Mesothelial cell of epicardium (in vitro differentiated cells): ENCODE results near the gene EPHA3. TPM values are rescaled to one million over a fixed set of nuclear protein-coding genes. Genes with fewer than 3 reads are reported as not detected.

Source experiments
- DNase-seq, 2 experiments: peaks; one replicate each; pipeline ENCODE4 v3.0.0; 2021; ENCODE audit warnings: low spot score in 2 of 2; ENCODE audit not compliant: unreplicated experiment in 2 of 2
- H3K27ac Mint-ChIP-seq: 2 replicates; pipeline ENCODE4 v1.8.0; 2021; ENCODE audit warnings: mixed read lengths
- H3K27me3 Mint-ChIP-seq: 2 replicates; pipeline ENCODE4 v1.8.0; 2021; ENCODE audit warnings: low read depth, mixed read lengths
- H3K36me3 Mint-ChIP-seq: 2 replicates; pipeline ENCODE4 v1.8.0; 2021; ENCODE audit warnings: mixed read lengths
- H3K4me1 Mint-ChIP-seq: 2 replicates; pipeline ENCODE4 v1.8.0; 2021; ENCODE audit warnings: mixed read lengths
- H3K4me3 Mint-ChIP-seq: 2 replicates; pipeline ENCODE4 v1.8.0; 2021; ENCODE audit warnings: mild to moderate bottlenecking, moderate library complexity, mixed read lengths
- H3K9me3 Mint-ChIP-seq: 2 replicates; pipeline ENCODE4 v1.8.0; 2021; ENCODE audit warnings: mixed read lengths
- total RNA-seq: library from RNA; stranded (reverse); gene quantifications from 3 replicates; pipeline ENCODE4 v1.2.1, GENCODE V29; 2021
- TF ChIP-seq, protein P1 (sequence below): fragments of 200-600 bp; sonication (generic); IDR thresholded peaks from one replicate; pipeline ENCODE4 v1.5.0; 2021; ENCODE audit warnings: antibody characterized with exemption; ENCODE audit not compliant: unreplicated experiment

EPHA3 gene
- total RNA-seq, 1 donor from 2014 or later: 4.5 TPM

GRCh38 chr3:89227218-89227617, 119.8 kb downstream of the EPHA3 start:
- peaks cover 11% of the 10 kb centered on the region for H3K4me1 Mint-ChIP-seq
- no peaks in the 10 kb centered on the region for H3K27me3 Mint-ChIP-seq
- H3K36me3 Mint-ChIP-seq: no peaks in the 10 kb centered on the region
- TF ChIP-seq, protein P1, sequence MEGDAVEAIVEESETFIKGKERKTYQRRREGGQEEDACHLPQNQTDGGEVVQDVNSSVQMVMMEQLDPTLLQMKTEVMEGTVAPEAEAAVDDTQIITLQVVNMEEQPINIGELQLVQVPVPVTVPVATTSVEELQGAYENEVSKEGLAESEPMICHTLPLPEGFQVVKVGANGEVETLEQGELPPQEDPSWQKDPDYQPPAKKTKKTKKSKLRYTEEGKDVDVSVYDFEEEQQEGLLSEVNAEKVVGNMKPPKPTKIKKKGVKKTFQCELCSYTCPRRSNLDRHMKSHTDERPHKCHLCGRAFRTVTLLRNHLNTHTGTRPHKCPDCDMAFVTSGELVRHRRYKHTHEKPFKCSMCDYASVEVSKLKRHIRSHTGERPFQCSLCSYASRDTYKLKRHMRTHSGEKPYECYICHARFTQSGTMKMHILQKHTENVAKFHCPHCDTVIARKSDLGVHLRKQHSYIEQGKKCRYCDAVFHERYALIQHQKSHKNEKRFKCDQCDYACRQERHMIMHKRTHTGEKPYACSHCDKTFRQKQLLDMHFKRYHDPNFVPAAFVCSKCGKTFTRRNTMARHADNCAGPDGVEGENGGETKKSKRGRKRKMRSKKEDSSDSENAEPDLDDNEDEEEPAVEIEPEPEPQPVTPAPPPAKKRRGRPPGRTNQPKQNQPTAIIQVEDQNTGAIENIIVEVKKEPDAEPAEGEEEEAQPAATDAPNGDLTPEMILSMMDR: no peak
- no peak overlapping the region for H3K27ac Mint-ChIP-seq
- H3K9me3 Mint-ChIP-seq: no peaks in the 10 kb centered on the region
- no peak overlapping the region for H3K4me3 Mint-ChIP-seq
- no peak for DNase-seq

DNA sequence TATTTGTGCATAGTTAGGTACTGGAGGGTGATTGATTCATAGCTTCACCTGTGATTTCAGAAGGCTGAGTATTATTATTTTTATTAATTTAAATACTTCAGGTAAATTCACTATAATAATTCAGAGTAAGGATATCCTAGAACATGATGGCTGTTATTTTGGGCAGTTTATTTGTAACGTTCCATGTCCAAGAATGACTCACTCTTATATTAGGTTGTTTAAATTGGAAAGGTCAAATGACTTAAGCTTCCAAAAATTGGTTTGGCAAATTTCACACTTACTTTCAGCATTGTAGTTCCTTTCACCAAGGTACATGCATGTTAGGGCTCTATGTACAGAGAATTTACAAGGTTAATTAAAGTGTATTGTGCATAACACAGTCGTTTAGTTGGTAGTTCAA, 120.2 kb downstream of the EPHA3 start:
- DNase-seq: no peak
- H3K27me3 Mint-ChIP-seq: no peaks in the 10 kb centered on the region
- H3K27ac Mint-ChIP-seq: no peak overlapping the region
- H3K36me3 Mint-ChIP-seq: no peaks in the 10 kb centered on the region
- H3K4me1 Mint-ChIP-seq: peaks cover 11% of the 10 kb centered on the region
- no peaks in the 10 kb centered on the region for H3K9me3 Mint-ChIP-seq
- TF ChIP-seq, protein P1: no peak
- no peak overlapping the region for H3K4me3 Mint-ChIP-seq

- no peak for DNase-seq
- Mint-ChIP-seq H3K27me3 (no peaks in the 10 kb centered on the region), H3K27ac (no peak overlapping the region), H3K9me3 (no peaks in the 10 kb centered on the region), H3K4me3 (no peak overlapping the region), H3K36me3 (no peaks in the 10 kb centered on the region), H3K4me1 (peaks cover 2% of the 10 kb centered on the region)
- TF ChIP-seq, protein P1: no peak
These were observed 124.7 kb downstream of the EPHA3 start for GRCh38 chr3:89232155-89232554.

- H3K4me3 Mint-ChIP-seq: no peak overlapping the region
- no peak for DNase-seq
- H3K4me1 Mint-ChIP-seq: peaks cover 8% of the 10 kb centered on the region
- no peaks in the 10 kb centered on the region for H3K36me3 Mint-ChIP-seq
- TF ChIP-seq, protein P1: no peak
- no peaks in the 10 kb centered on the region for H3K27me3 Mint-ChIP-seq
- no peak overlapping the region for H3K27ac Mint-ChIP-seq
- H3K9me3 Mint-ChIP-seq: no peaks in the 10 kb centered on the region
These were observed 127.2 kb downstream of the EPHA3 start for GRCh38 chr3:89234620-89235019.

DNA sequence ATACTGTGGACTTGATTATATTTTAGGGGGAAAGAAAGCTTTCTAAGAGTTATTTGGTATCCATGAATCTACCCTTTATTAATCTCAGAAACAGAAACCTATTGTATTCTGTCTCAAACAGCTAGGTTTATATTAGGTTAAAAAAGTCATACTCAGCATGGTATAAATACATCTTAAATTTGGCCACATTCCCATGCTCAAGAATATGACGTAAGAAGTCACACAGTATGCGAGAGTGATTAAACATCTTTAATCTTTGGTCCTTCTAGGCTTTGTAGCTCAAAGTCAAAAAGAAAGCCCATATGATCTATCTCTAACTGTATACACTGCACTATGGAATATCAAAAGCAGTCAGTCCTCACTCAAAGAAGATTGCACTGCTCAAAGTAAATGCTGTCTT, 131.4 kb downstream of the EPHA3 start:
- no peaks in the 10 kb centered on the region for H3K9me3 Mint-ChIP-seq
- peaks cover 11% of the 10 kb centered on the region for H3K4me1 Mint-ChIP-seq

More for the DNA sequence above, 131.4 kb downstream of the EPHA3 start:
- TF ChIP-seq, protein P1: no peak
- H3K27me3 Mint-ChIP-seq: no peaks in the 10 kb centered on the region
- DNase-seq: no peak
- no peak overlapping the region for H3K4me3 Mint-ChIP-seq
- no peaks in the 10 kb centered on the region for H3K36me3 Mint-ChIP-seq
- H3K27ac Mint-ChIP-seq: no peak overlapping the region
